H9 (cell line): Measurements from ENCODE around the gene POU2F2. TPM values are rescaled to one million over a fixed set of nuclear protein-coding genes. Genes with fewer than 3 reads are reported as not detected.

Experiments used
- DNase-seq: peaks from one replicate; pipeline ENCODE4 v3.0.0-alpha.2; 2017
- H2AFZ ChIP-seq: one replicate; pipeline ENCODE4 v1.6.1; 2013; ENCODE audit warnings: mild to moderate bottlenecking, low read length, control low read depth, moderate library complexity
- H2AK5ac ChIP-seq: 2 replicates; pipeline ENCODE4 v1.6.1; 2013; ENCODE audit warnings: low read length, control low read depth, mixed read lengths; ENCODE audit not compliant: insufficient read length
- H2BK120ac ChIP-seq: one replicate; pipeline ENCODE4 v1.6.1; 2013; ENCODE audit warnings: low read depth, mild to moderate bottlenecking, low read length, control low read depth, inconsistent platforms; ENCODE audit not compliant: poor library complexity, severe bottlenecking
- H2BK12ac ChIP-seq: 2 replicates; pipeline ENCODE4 v1.6.1; 2013; ENCODE audit warnings: low read length, control low read depth, mixed read lengths, low read depth; ENCODE audit not compliant: insufficient read length
- H2BK15ac ChIP-seq: 2 replicates; pipeline ENCODE4 v1.6.1; 2013; ENCODE audit warnings: low read depth, low read length, control low read depth
- H2BK20ac ChIP-seq: one replicate; pipeline ENCODE4 v1.6.1; 2013; ENCODE audit warnings: low read depth, mild to moderate bottlenecking, low read length, control low read depth, inconsistent platforms; ENCODE audit not compliant: poor library complexity, severe bottlenecking
- H2BK5ac ChIP-seq: 2 replicates; pipeline ENCODE4 v1.6.1; 2013; ENCODE audit warnings: low read length, control low read depth, mixed read lengths; ENCODE audit not compliant: insufficient read length
- H3K14ac ChIP-seq: 2 replicates; pipeline ENCODE4 v1.6.1; 2013; ENCODE audit warnings: low read length, control low read depth; ENCODE audit not compliant: insufficient read depth
- H3K18ac ChIP-seq: 2 replicates; pipeline ENCODE4 v1.6.1; 2013; ENCODE audit warnings: low read depth, mild to moderate bottlenecking, mixed read lengths, low read length, control low read depth; ENCODE audit not compliant: insufficient read length
- H3K23ac ChIP-seq: 2 replicates; pipeline ENCODE4 v1.6.1; 2013; ENCODE audit warnings: low read length, control low read depth, mixed read lengths, low read depth; ENCODE audit not compliant: insufficient read length
- H3K23me2 ChIP-seq: 2 replicates; pipeline ENCODE4 v1.6.1; 2013; ENCODE audit warnings: low read depth, mild to moderate bottlenecking, mixed read lengths, low read length, control low read depth; ENCODE audit not compliant: insufficient read length, poor library complexity, severe bottlenecking
- H3K27ac ChIP-seq: 2 replicates; pipeline ENCODE4 v1.5.1; 2013; ENCODE audit warnings: low read length, control low read depth, mixed read lengths, low read depth; ENCODE audit not compliant: insufficient read length
- H3K27me3 ChIP-seq: 2 replicates; pipeline ENCODE4 v1.6.1; 2013; ENCODE audit warnings: low read length, control low read depth, inconsistent platforms; ENCODE audit not compliant: insufficient read depth
- H3K4ac ChIP-seq: 2 replicates; pipeline ENCODE4 v1.6.1; 2013; ENCODE audit warnings: low read depth, mild to moderate bottlenecking, control low read depth, inconsistent platforms, low read length, moderate library complexity
- H3K4me1 ChIP-seq: 2 replicates; pipeline ENCODE4 v1.6.1; 2013; ENCODE audit warnings: low read length, control low read depth, inconsistent platforms; ENCODE audit not compliant: insufficient read depth
- H3K4me2 ChIP-seq: 2 replicates; pipeline ENCODE4 v1.6.1; 2013; ENCODE audit warnings: low read length, control low read depth, mixed read lengths; ENCODE audit not compliant: insufficient read length, insufficient read depth
- H3K56ac ChIP-seq: 2 replicates; pipeline ENCODE4 v1.6.1; 2013; ENCODE audit warnings: low read depth, mild to moderate bottlenecking, mixed read lengths, low read length, control low read depth; ENCODE audit not compliant: insufficient read length
- H3K79me1 ChIP-seq: 2 replicates; pipeline ENCODE4 v1.6.1; 2013; ENCODE audit warnings: low read depth, mild to moderate bottlenecking, moderate library complexity, low read length, control low read depth, inconsistent platforms; ENCODE audit not compliant: insufficient read depth, poor library complexity, severe bottlenecking
- H3K79me2 ChIP-seq: 2 replicates; pipeline ENCODE4 v1.6.1; 2013; ENCODE audit warnings: low read length, control low read depth, inconsistent platforms; ENCODE audit not compliant: insufficient read depth
- H3K9ac ChIP-seq: 2 replicates; pipeline ENCODE4 v1.6.1; 2013; ENCODE audit warnings: low read length, control low read depth, mixed read lengths; ENCODE audit not compliant: insufficient read length; ENCODE audit errors: extremely low read depth
- H3K9me3 ChIP-seq: one replicate; pipeline ENCODE4 v1.6.1; 2013; ENCODE audit warnings: low read depth, low read length, inconsistent platforms; ENCODE audit not compliant: control insufficient read depth
- H3T11ph ChIP-seq: one replicate; pipeline ENCODE4 v1.6.1; 2013; ENCODE audit warnings: mild to moderate bottlenecking, low read length, control low read depth, inconsistent platforms
- H4K20me1 ChIP-seq: one replicate; pipeline ENCODE4 v1.6.1; 2013; ENCODE audit not compliant: control insufficient read depth, insufficient read length, insufficient read depth
- H4K5ac ChIP-seq: 2 replicates; pipeline ENCODE4 v1.6.1; 2013; ENCODE audit warnings: low read depth, mild to moderate bottlenecking, mixed read lengths, low read length, control low read depth; ENCODE audit not compliant: insufficient read length
- H4K8ac ChIP-seq: replicated peaks from 2 replicates; pipeline ENCODE4 v1.6.1; 2013; ENCODE audit warnings: low read length, control low read depth, mixed read lengths, low read depth; ENCODE audit not compliant: insufficient read length
- H4K91ac ChIP-seq: 2 replicates; pipeline ENCODE4 v1.6.1; 2013; ENCODE audit warnings: low read depth, mild to moderate bottlenecking, moderate library complexity, mixed read lengths, low read length, control low read depth; ENCODE audit not compliant: insufficient read length
- H3K27ac Mint-ChIP-seq, 3 experiments: 2 replicates in 2 of 3; 3 replicates in 1 of 3; pipeline ENCODE4 v1.8.0; 2020 to 2021; ENCODE audit warnings: mixed read lengths in 3 of 3, mild to moderate bottlenecking in 1 of 3, moderate library complexity in 1 of 3
- H3K27me3 Mint-ChIP-seq: 2 replicates; pipeline ENCODE4 v1.8.0; 2021; ENCODE audit warnings: low read depth, mild to moderate bottlenecking, moderate library complexity, mixed read lengths
- H3K36me3 Mint-ChIP-seq, 3 experiments: 2 replicates in 2 of 3; 3 replicates in 1 of 3; pipeline ENCODE4 v1.8.0; 2020 to 2021; ENCODE audit warnings: low read depth in 3 of 3, mixed read lengths in 3 of 3; ENCODE audit not compliant: insufficient read depth in 1 of 3
- H3K4me1 Mint-ChIP-seq, 2 experiments: 2 replicates each; pipeline ENCODE4 v1.8.0; 2020; ENCODE audit warnings: mixed read lengths in 2 of 2
- H3K4me3 Mint-ChIP-seq, 2 experiments: 2 replicates in 1 of 2; 3 replicates in 1 of 2; pipeline ENCODE4 v1.8.0; 2020 to 2021; ENCODE audit warnings: mild to moderate bottlenecking in 2 of 2, mixed read lengths in 2 of 2, moderate library complexity in 1 of 2
- H3K9me3 Mint-ChIP-seq, 2 experiments: 2 replicates in 1 of 2; 3 replicates in 1 of 2; pipeline ENCODE4 v1.8.0; 2020; ENCODE audit warnings: mild to moderate bottlenecking in 2 of 2, mixed read lengths in 2 of 2, moderate library complexity in 1 of 2
- CTCF ChIP-seq: fragments of 200-600 bp; sonication (generic); conservative IDR thresholded peaks from 3 replicates; pipeline ENCODE4 v1.8.0; 2021; ENCODE audit warnings: antibody characterized with exemption, mild to moderate bottlenecking
- WGBS: extraction: QIAGEN DNeasy Blood & Tissue Kit; methylation state at CpG from one replicate; pipeline ENCODE4 v1.1.7; 2013; ENCODE audit warnings: missing lambda C conversion rate, low lambda C conversion rate, mixed read lengths; ENCODE audit not compliant: insufficient read length; ENCODE audit errors: extremely low coverage; 5-methylcytosine and 5-hydroxymethylcytosine counted together
- total RNA-seq: library from RNA; stranded (reverse); gene quantifications from 2 replicates; pipeline ENCODE4 v1.2.1, GENCODE V29; 2021

The POU2F2 gene
- total RNA-seq, 1 experiment from 2014 or later, result 2.9 TPM

GRCh38 chr19:42110658-42111057 is 21.6 kb downstream of the POU2F2 start:
- Histone ChIP-seq H2AK5ac (no peak overlapping the region), H3K14ac (no peak overlapping the region), H3K23me2 (no peaks in the 10 kb centered on the region), H3K4me2 (no peak overlapping the region), H2AFZ (no peak overlapping the region), H2BK5ac (no peak overlapping the region), H3K56ac (no peak overlapping the region), H3K79me2 (no peaks in the 10 kb centered on the region), H3T11ph (no peak overlapping the region), H3K4me1 (peaks cover 9% of the 10 kb centered on the region; the same call in 1 of the 2 replicates), H4K20me1 (no peaks in the 10 kb centered on the region), H2BK120ac (no peak overlapping the region), H2BK15ac (no peak overlapping the region), H3K9me3 (no peaks in the 10 kb centered on the region), H4K91ac (no peak overlapping the region), H4K8ac (no peak overlapping the region), H3K27ac (no peak overlapping the region), H2BK12ac (no peak overlapping the region), H2BK20ac (no peak overlapping the region), H3K27me3 (no peaks in the 10 kb centered on the region), H3K18ac (no peak overlapping the region), H3K9ac (no peak overlapping the region), H4K5ac (no peak overlapping the region), H3K23ac (no peak overlapping the region), H3K79me1 (no peaks in the 10 kb centered on the region), H3K4ac (no peak overlapping the region)
- no peak for DNase-seq
- no peak overlapping the region for H3K4me3 Mint-ChIP-seq
- peaks cover 27 to 32% of the 10 kb centered on the region in 2 experiments for H3K4me1 Mint-ChIP-seq
- no peaks in the 10 kb centered on the region; a peak in 1 of 5 replicates for H3K9me3 Mint-ChIP-seq
- no peak overlapping the region for H3K27ac Mint-ChIP-seq
- H3K36me3 Mint-ChIP-seq, result no peaks in the 10 kb centered on the region
- WGBS, result no CpG with 5 or more reads among the region's 1 CpG
- H3K27me3 Mint-ChIP-seq, result peaks cover 14% of the 10 kb centered on the region
- no peak for TF ChIP-seq CTCF
